Stimulated activated CD8-positive, alpha-beta memory T cell treated with anti-CD3 and anti-CD28 coated beads, Interleukin-7, amount 100 ng/mL, for 4 hours (primary cell): ENCODE measurements around the gene MYMK.

Experiments
- DNase-seq, 2 donors: peaks; one replicate each; pipeline ENCODE4 v3.0.0-alpha.2; 2020; ENCODE audit warnings: low read depth in 2 of 2

The MYMK gene

DNA sequence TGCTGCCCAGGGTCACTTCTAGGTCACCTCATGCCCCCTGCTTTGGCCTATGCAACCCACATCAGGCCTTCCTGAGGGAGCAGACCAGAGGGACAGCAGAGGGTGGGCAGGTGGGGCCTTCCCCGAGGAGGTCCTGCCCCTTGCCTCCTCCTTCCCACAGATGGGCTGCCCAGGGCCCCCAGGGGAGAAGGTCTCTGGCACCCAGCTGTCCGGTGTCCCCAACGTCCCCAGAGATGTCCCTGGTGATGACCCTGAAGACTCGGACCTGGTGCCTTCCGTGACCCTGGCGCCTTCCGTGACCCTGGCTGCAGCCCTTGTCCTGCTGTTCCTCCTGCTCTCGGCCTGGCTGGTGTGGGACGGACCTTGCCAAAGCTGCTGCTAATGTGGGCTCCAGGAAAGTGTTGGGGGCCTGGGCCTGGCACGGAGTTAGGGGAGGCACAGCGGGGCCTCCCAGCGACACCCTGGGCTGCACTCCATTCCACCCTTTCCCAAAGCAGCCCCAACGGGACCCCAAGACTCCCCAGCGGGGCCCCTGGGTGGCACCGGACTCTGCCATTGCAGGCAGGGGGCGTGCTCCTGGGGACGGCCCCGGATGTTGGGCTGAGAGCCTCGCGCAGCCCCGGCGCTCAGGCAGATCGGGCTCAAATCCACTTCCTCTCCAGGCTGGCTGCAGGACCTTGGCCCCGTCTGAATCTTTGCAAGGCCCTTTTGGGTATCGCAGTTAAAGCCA lies 39.1 kb downstream of the MYMK start:
- no peak for DNase-seq

DNA sequence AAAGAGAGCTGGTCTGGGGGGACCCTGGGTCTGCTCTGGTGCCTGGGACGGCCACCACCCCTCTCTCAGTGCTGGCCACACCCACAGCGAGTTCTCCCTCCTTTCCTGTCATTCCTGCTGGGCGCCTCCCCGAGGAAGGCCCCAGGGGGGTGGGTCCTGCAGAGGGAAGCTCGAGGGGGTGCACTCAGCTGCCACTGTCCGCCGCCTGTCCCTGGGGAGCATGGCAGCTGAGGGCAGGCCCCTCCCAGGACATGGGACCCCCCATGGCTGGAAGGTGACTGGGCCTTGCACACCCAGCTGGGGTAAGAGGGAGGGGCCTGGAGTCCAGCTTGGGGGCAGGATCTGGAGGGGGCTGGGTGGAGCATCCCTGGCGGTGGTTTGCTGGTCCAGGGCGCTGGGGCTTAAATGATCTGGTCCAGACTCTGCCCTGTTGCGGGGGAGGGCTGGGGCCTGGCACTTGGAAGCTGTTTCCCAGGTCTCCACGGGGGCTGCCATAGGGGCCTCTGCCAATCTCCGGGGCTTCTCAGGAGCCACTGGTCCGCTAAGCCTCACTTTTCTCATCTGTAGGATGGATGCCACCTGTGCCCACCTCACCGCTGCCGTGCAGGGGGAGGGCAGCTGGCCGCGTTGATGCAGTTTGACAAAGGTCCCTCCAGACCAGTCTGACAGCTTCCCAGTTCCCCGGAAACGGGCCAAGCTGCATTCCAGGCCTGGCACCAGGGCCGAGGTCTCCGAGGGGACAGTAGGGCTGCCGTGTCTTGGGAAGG lies 39.9 kb downstream of the MYMK start:
- no peak for DNase-seq

DNA sequence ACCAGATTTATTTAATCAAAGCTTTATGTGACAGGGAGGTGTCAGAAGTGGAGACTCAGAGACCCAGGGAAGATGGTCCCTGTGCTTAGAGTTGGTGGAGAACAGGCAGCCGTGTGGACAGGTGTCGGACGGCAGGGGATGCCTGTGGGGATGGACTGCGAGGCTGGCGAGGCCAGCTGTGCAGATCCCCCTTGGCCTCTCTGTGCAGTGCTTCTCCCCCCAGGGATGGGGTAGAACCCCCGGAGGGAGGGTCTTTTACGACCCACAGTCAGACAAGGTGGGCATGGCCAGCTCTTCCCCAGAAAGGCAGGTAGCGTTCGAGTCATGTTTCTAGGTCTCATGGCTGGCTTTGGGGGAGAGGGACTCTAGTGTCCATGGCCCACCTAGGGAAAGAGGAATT lies 41.1 kb downstream of the MYMK start:
- no peak for DNase-seq

DNA sequence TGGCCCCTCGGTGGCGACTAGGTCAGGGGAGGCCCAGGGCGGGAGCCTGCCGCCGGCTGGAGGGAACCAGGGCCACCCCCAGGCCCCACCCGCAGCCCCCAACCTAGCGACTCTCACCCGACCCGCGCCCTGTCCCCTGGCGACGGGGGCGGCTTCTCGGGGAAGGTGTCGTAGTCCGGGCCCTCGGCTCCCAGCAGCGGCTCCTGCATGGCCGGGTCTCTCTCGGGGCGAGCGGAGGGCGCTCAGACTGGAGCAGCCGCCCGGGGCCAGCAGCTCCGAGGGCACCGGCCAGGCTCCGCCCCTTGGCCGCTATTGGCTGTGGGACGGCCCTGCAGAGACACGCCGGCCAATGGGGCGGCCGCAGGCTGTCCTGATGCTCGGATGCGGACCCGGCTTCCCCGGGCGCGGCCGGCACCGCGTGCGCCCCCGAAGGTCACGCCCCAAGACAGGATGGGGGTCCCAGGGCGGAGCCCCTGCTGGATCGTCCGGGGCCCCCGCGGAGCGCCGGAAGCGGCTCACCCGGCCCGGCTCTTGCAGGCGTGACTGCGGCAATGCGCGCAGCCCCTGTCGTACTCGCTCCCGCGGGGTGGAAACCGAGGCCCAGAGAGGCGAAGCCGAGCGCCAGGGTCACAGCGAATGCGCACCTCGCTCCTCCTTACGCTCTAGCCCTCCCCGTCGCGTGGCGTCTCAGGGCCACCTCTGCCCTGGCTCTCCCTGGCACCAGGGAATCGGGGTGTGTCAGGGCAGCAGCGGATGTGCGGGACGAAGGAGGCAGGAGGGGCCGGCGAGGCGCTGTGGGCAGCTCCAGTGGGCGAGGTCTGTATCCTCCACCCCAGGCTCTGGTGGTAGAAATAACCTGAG lies 45.7 kb downstream of the MYMK start, which contains the start of gene SLC2A6:
Gene SLC2A6 (minus strand): TSS at position 249 of the 861 bp plus-strand sequence. CDS start 40 bp downstream, at position 209.
- peak; percentile 62 to 83 for DNase-seq

DNA sequence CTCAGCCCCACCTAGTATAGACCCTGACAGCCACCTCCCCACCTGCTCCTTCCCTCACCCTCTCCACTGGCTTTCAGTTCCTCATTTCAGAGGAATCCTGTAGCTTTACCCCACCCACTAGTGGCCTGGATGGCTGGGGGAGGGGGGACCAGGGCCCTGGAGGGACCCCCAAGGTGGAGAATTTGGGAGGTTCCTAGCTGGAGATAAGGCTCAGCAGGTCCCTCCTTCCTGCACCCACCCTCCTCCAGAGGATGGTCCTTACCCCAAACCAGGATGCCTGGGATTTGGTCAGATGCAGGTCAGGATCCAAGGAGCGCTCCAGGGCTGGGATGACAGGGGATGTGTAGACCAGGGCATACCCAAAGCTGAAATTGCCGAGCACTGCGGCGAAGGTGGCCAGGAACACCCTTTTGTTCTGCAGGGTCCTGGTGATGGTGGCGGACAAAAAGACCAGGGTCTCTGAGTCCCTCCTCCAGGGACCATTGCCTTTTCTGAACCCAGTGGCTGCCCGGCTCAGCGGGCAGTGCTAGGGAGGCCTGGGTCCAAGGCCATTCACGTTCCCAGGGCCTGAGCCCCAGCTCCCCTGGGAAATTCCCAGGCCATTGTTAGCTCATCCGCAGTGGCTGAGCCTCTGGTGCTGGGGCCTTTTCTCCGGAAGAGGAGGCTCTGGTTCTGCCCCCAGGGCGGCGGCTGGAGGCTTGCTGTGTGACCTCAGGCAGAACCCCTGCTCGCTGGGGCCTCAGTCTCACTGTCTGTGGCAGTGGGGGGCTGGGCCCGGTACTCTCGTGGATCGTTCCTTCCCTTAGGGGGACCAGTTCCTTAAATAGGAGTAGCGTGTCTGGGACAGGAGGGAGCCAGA lies 46.5 kb downstream of the MYMK start:
- no peak for DNase-seq

DNA sequence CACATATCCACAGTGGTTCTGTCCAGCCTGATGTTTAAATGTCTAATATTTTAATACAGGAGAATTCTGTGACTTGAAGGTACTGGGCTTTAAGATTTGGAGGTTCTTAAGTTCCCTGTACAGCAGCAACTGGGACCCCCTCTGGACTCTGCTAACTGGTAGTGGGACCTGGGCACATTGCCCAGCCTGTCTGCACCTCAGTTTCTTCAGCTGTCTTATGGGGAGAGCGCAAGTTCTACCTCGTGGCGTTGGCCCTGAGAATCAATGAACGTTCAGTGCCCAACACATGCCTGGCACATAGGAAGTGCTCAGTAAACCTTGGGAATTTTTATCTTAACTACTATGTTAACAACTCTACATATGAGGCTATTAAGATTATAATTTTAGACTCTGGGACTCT lies 47.3 kb downstream of the MYMK start:
- DNase-seq, result no peak

DNA sequence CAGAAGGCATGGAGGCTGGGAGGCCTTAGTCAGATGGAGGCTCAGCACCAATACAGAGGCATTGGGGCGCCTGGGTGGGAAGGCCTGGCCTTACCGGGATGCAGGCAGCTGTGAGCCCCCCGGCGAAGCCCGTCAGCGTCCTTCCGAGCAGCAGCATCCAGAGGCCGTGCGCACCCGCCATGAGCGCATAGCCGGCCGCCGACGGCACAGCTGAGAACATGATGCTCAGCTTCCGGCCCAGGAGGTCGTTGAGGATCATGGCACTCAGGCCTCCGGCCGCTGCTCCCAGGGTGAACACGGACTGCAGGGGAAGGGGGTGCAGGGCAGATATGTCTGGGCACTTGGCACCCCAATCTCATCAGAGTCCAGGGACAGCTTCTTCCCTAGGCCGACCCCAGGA lies 47.8 kb downstream of the MYMK start:
- no peak for DNase-seq

DNA sequence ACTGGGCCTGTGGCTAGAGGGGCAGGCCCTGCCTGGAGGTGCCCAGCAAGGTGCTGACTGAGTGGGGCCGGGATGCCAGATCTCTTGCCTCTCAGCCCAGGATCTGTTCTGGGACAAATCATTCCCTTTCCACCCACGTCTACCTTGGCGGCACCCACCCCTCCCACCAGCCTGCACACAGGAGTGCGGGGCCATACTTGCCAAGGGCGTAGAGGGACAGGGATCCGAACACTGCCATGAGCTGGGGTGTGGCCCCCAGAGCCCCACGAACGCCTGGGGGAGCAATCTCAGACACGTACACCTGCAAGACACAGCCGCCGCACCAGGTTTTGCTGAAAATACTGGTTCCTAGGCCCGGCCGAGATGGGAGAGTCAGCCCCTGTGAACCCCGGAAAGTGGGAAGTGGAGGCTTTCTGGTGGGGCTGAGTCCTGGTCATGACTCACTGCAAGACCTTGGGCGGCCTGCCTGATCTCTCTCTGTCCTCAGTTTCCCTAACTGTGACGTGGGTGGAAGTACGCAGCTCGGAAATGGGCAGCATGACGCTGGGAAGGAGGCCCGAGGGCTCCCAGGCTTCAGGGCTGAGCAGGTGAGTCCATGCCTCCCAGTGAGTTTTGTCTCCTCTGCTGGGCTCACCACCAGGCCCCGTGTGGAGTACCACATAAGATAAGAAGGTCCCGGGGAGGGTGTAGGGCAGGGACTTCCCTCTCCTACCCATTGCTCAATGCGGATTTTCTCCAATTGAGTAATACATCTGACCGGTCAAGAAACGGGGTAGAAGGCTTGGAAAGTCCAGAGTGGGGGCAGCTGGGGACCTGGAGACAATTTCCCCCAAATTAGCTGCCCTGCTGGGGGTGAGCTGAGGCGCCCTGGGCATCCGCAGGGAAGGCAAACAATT lies 48.5 kb downstream of the MYMK start:
- DNase-seq, result no peak

DNA sequence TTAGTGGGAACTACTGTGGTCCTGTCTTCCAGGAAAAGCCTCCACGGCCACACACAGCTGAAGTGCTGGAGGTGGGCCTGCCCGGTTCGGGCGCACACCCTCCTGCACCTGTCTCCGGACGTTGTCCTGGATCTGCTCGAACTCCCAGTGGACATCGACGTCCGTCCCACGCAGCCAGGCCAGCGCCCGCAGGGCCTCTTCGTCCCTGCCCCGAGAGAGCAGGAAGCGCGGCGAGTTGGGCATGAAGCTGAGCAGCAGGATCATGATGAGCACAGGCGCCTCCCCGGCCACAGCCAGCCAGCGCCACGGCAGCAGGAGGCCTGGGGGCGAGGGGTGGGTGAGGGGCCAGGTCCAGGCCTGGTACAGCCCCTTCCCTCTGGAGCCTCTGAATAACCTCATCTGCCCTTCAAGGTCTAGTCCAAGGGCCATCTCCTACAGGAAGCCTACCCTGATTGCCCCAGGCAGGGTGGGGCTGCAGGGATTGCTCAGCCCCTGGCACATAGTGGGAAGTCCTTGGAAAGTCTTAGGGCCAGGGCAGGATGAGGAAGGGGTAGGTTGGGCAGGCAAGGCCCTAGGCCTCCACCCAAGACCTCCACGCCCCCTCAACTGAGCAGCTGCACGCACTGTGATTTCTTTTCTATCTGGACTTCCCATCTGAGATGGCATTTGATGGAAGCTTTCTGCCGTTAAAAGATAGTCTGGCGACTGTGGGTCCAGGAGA lies 49.3 kb downstream of the MYMK start:
- DNase-seq, result no peak

DNA sequence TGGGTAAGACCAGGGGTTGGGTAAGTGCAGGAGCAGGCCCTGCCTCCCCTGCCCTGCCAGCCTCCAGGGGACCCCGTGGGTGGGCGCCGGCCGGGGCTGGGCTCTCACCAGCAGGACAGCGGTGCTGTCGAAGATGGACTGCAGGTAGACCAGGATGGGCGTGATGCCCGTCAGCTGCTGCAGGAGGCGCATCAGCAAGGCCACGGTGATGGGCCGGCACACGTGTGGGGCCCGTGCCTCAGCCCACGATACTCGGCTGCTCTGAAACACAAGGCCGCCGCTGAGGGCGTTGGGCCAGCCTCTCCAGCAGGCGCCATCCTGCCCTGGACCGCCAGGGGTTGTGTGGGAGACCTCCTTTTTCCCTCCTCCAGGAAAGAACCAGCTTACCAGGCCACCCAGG lies 49.9 kb downstream of the MYMK start:
- DNase-seq, result no peak

DNA sequence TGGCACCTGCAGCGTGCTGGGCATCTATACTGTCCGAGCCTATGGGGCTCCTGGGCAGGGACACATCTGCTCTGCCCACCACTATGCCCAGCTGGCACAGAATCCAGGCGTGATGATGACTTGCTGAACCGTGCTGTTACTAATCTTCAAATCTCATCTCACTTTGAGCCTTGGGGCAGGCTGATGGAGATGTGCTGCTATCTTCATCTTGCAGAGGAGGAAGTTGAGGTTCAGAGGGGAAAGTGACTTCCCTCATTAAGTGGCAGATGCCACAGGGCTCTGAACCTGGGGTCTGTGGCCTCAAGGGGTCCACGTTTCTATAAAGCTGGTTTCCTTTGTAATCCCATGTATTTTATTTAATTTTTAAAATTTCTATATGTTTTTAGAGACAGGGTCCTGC lies 50.5 kb downstream of the MYMK start:
- no peak for DNase-seq

DNA sequence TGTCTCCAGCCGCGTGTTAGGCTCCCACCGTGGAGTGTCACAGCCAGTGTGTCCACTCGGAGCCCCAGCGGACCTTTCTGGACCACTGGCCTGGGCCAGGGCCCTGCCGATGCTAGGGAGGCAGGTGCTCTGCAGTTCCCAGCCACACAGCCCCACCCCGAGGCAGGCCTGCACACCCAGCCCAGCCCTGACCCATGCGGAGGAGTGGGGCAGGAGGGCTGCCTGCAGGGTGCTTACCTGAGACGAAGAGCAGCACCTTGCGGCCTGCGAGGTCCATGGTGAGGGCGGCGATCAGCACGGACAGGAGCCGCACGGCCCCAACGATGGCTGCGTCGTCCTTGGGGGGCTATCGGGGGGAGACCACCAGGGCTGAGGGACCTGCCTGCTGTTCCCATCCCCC lies 51.0 kb downstream of the MYMK start:
- DNase-seq, result no peak

DNA sequence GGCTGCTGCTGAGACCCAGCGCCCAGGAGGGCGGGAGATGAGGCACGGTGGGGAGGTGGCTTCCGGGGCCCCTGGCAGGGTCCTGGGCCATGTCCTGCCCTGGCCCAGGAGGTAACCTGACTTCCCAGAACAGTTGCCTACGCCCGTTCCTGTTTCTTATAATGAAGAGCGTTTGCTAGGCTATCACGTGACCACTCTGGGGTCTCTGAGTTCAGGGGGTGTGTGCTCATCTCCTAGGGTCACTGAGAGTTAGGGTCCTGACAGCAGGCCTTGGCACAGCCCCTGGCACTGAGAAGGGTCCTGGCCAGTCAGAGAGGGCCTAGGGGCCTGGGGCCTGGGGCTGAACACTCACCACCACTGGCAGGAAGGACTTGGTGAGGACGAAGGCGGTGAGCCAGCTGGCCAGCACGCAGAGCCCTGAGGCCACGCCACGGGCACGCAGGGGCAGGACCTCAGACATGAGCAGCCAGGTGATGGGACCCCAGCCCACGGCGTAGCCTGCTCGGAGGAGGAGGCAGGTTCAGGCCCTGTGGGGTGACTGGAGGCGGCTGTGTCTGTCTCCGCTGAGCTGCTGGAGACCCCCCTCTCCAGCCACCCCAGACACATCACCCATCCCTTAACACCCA lies 51.9 kb downstream of the MYMK start:
- no peak for DNase-seq

DNA sequence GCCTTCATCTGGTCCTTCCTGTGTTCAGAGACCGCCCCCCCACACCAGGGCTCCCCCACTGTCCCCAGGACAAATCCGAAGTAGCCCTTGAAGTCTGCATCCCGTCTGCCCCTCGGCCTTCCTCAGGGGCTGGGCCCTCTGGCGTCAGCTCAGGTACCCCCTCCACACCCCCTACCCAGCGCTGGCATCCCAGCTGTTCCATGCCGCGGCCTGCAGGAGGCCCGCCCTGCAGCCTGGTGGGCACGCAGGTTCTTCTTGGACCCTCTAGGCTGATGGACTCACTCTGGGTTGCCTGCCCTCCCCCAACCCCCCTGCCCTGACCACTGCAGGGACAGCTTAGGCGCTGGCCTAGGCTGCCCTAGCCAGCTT lies 52.5 kb downstream of the MYMK start:
- DNase-seq, result no peak

DNA sequence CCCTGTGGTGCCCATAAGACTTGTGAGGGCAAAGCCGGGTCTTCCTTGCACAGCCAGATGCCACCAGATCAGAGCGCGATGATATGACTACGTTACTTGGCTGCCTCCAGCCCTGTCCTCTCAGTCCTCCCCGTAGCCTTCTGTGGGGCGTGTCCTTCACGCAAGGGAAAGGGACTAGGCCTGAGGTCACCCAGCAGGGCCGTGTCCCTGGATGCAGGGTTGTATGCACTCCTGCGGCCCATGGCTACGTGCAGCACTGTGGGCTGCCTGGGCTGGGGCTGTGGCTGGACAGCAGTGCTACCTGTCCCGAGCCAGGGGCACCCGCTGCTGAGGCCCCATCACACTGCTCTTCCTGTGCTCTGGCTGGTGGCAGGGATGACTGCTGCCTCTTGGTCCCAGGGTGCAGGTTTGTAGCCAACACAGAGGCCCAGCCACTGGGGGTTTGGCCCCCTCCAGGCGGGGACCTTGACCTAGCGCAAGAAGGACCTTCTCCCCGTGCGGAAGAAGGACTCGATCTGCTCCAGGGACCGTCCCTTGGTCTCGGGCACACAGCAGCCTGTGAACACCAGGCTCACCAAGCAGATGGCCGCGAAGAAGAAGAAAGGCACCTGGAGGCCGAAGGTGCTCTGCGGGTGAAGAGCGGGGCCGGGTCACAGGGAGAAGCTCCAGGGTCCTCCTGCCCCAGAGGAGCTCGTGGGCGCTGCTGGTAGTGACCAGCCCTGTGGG lies 53.0 kb downstream of the MYMK start:
- DNase-seq, result no peak

DNA sequence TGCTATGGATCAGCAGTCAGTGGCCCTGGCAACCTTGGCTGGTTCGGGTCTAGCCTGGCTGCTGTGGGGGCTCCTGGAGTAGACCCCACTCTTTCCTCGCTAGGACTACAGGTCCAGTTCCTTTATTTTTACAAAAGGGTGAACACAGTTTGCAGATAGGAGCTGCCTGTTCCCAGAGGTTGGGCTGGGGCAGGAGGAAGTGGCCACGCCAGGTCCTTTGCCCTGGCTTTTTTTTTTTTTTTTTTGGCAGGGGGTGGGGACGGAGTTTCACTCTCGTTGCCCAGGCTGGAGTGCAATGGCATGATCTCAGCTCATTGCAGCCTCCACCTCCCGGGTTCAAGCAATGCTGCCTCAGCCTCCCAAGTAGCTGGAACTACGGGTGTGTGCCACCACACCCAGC lies 53.8 kb downstream of the MYMK start:
- no peak for DNase-seq

DNA sequence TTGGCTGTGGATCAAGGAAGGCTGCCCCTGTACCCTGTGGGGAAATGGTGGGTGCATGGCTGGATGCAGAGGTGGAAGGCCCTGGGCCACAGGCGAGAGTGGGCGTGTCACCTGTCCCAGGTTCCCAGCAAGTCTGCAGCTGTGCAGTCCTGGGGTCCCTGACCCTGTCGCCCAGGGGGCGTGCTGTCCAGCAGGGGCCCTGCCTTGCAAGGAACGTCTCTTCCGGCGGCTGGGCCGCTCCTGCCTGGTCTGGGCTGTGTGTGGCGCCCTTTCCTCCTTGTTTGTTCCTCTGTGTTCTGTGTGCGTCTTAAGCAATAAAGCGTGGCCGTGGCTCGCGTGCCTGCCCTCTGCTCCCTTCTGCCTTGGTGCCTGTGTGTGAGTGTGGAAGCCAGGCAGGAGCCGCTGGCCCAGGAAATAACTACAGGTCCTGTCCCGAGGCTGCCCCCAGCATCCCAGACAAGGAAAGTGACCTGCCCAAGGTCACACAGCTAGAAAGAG lies 54.3 kb downstream of the MYMK start:
- no peak for DNase-seq

DNA sequence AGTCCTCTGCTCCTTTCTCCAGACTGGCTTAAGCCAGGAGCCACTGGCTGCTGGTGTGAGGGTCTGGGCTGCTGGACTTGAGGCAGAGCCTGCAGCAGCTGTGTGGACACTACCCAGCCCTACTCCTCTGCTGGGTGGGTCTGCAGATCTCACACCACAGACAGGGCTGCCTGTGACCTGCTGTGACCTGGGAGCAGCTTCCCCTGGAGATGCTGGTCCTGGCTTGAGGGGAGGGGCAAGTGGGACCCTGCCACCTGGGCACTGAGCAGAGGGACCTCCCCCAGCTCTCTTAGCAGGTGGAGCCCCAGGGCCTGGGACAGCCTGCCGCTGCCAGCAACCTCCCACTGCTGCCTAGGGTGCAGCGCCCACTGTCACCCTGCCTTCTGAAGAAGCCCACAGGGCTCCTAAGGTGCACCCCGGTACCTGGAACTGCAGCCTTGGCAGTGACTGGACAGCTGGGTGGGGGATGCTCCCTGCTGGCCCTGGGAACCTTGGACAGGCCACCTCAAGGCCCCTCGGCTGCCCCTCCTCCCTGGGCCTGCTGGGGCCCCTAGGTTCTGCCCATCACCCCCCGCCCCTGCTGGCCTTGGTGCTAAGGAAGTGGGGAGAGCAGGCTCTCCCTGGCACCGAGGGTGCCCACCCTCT lies 55.9 kb downstream of the MYMK start:
- DNase-seq, result no peak
